Measurements from ENCODE around the gene YPEL5.

The YPEL5 gene

DNA sequence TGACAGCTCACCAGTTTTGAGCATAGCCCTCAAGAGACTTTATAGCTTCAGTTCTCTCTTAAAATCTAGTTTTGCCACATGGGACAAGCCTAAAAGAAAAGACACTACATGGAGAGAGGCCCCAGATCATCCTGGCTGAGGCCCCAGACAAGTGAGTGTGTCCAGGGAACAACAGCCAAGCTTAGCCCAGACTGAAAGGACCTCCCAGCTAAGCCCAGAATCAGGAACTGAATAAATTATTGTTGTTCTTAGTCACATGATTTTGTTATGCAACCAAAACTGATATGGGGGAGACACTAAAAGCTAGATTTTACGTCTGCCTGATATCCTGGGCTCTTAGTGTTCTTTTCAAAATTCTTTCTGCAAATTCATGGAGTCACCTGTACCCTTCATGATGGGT is 55.2 kb downstream of the YPEL5 start:
- in situ Hi-C loops (cut with MboI; ENCODE audit: low sequenced_read_pairs), result no loop called here

DNA sequence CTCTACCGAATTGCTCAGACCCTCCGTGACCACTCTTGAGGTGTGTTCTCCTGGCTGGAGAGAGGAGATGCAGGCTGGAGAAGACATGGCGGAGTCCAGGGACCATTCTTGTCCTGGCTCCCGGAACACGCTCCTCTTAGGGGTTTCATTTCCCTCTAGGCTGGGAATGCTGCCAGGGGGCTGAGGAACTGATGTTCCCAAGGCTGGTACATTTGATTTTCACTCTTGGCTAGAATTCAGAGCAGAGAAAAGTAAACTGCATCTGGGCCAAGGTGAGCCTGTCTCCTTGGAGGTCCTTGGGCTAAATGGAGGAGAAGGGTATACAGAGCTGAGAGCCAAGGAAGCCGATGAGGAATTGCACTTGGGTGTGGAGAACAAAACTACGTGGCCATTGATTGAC is 56.3 kb downstream of the YPEL5 start:
- in situ Hi-C loops (cut with MboI; ENCODE audit: low sequenced_read_pairs), result no loop called here

DNA sequence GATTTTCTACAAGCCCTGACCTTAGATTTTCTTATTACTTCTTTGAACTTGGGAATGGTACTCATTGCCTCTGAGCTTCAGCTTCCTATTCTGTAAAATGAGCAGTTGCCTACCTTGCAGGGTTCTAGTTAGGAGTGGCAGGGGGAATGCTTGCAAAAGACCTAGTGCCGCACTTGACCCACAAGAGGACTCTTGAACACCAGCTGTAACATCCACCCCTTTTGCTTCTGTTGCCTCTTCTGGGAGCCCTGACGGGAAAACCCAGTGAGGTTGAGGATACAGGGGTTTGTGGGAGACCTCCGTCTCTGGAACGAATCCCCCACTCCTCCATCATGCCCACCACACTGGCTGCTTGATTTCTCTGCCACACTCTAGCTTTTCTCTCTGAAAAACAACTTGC is 57.5 kb downstream of the YPEL5 start:
- in situ Hi-C loops (cut with MboI; ENCODE audit: low sequenced_read_pairs), result no loop called here

DNA sequence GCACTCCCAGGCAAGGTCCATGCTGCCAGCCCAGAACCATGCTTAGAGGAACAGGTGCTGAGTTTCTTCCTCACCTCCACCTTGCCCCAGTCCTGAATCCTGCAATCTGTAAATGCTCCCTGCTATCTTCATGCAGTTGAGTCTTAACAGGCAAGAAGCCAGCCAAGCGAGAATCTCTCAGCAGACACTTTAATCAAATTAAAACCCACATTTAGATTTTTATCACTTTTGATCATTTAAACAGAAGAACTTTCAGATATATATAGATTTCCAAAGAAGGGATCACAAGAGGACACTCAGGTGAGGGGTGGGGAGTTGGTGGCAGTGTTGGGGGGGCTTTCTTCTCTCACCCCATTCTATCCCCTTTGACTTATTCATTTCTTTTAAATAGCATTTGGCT is 58.6 kb downstream of the YPEL5 start:
- in situ Hi-C loops (cut with MboI; ENCODE audit: low sequenced_read_pairs), result no loop called here

DNA sequence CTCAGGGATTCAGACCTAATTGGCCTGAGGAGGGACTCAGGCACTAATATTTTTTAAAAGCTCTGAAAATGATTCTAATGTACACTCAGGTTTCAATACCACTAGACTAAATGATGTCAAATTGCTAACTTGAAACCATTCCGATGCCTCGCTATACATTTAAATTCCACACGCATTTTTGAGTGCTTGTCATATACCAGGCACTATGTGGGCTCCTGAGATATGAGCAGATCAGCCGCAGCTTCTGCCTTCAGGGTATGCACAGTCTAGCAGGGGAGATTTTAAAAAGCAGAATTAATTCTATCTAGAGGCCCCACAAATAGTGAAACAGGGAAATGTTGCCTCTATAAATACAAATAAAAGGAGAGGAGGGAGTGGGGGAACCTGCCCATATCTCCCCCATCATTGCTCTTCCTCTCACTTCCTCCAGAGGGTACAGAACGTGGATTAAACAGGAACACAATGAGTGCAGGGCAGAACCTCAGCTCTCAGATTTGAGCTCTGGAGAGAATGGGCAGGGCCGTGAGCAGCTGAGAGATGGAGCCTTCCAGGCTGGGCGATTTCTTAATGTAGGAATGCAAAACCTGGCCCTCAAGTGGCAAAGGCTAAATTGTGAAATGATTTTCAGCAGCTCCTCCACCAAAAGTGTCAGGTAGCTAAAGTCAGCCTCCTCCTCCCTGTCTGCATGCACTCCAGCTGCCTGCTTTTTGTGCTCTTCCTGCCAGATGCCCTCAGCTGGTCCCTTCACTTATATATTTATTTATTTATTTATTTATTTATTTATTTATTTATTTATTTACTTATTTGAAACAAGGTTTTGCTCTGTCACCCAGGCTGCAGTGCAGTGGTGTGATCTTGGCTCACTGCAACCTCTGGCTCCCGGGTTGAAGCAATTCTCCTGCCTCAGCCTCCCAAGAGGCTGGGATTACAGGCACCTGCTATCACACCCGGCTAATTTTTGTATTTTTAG is 59.9 kb downstream of the YPEL5 start:
- in situ Hi-C loops (cut with MboI; ENCODE audit: low sequenced_read_pairs), result no loop called here

DNA sequence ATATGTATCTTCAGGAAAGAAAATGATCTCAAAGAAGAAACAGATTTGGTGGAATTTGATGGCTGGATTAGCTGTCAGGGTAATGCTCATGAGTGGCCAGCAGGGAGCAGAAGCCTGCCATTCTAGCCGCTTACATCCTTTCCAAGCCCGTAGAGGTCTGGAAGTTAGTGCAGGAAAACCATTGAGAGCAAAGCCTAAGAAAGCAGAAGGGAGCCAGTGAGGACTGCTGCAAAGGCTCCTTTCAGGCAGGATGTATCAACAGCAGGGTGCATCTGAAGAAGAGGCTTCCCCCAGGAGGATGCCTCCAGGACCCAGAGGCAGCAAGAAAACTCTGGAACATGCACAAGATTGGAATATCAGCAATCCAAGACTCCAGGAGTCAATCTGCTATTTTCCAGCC is 61.6 kb downstream of the YPEL5 start:
- in situ Hi-C loops (cut with MboI; ENCODE audit: low sequenced_read_pairs), result no loop called here

DNA sequence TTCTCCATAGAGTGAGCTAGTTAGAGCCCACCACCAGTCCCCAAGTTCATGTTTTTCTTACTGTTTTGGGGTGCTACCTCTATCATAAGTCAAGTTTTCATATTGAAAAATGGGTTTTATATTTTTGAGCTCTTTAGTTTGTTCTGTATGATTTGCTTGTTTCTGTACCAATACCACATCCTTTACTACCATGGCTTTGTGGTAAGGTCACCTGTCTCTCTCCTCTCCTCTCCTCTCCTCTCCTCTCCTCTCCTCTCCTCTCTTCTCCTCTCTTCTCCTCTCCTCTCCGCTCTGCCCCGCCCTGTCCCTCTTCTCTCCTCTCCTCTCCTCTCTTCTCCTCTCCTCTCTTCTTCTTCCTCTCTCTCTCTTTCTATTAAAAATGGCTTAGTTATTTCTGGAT is 62.4 kb downstream of the YPEL5 start:
- in situ Hi-C loops (cut with MboI; ENCODE audit: low sequenced_read_pairs), result no loop called here

Measured in HL-60/S4 treated with retinoic acid at 250 ng/mL for 4 days and 3 days (cell line).